K562 (cell line): ENCODE measurements around the gene CUEDC2. TPM values are rescaled to one million over a fixed set of nuclear protein-coding genes. Genes with fewer than 3 reads are reported as not detected.

Experiments
- EP300 ChIP-seq: IDR thresholded peaks from 2 replicates; pipeline ENCODE4 v1.6.1; 2012; ENCODE audit warnings: low read length, improper control_type of control experiment
- ESRRB ChIP-seq: fragments of 250-450 bp; sonication (Bioruptor Pico); IDR thresholded peaks from 2 replicates; pipeline ENCODE4 v1.5.0; 2020; ENCODE audit warnings: mild to moderate bottlenecking, moderate library complexity, borderline replicate concordance
- FOXA3 ChIP-seq, 2 experiments: fragments of 450-650 bp in 1 of 2; sonication (generic) in 1 of 2; formaldehyde crosslinking; IDR thresholded peaks in 1 of 2; conservative IDR thresholded peaks in 1 of 2; 2 replicates each; pipeline versions ENCODE4 v1.4.0 to v1.8.0; 2020 to 2022; ENCODE audit warnings: mild to moderate bottlenecking in 2 of 2, missing genetic modification reagents in 1 of 2
- FOXK1 ChIP-seq: sonication (generic); formaldehyde crosslinking; IDR thresholded peaks from 2 replicates; pipeline ENCODE4 v1.8.0; 2022; ENCODE audit warnings: missing genetic modification reagents, mild to moderate bottlenecking, borderline replicate concordance
- POLR3A ChIP-seq: IDR thresholded peaks from 2 replicates; pipeline ENCODE4 v1.6.1; 2011; ENCODE audit warnings: borderline replicate concordance, mild to moderate bottlenecking, moderate library complexity; ENCODE audit not compliant: insufficient read length, insufficient read depth; ENCODE audit errors: extremely low read depth
- SMAD2 ChIP-seq: fragments of 150-350 bp; IDR thresholded peaks from 2 replicates; pipeline ENCODE4 v1.6.1; 2014; ENCODE audit warnings: low read depth, mild to moderate bottlenecking, low read length
- ZNF785 ChIP-seq: fragments of 250-450 bp; sonication (Bioruptor Pico); IDR thresholded peaks from 2 replicates; pipeline ENCODE4 v1.4.0; 2020; ENCODE audit warnings: mild to moderate bottlenecking
- polyA plus RNA-seq, 8 experiments: library from polyadenylated mRNA; depleted of rRNA in 4 of 8; stranded (reverse) in 5 of 8; unstranded in 3 of 8; fragments of >200 nt; fragmentation: Nextera tagmentation in 2 of 8; fragmentation: Illumina TruSeq in 1 of 8; extraction: Ambion mirVana in 2 of 8; extraction: Trizol in 1 of 8; gene quantifications; 2 replicates each; pipeline versions ENCODE4 v1.2.1 to v1.2.3, GENCODE V29; 2011 to 2014; ENCODE audit warnings: inconsistent platforms in 1 of 8, missing spikeins in 1 of 8
- total RNA-seq, 7 experiments: library from RNA; depleted of rRNA in 6 of 7; stranded (reverse); fragments of >200 nt in 6 of 7; fragmentation: Illumina TruSeq in 2 of 7; extraction: Trizol in 2 of 7; gene quantifications; 2 replicates each; pipeline versions ENCODE4 v1.2.1 to v1.2.3, GENCODE V29; 2011 to 2021; ENCODE audit warnings: low replicate concordance in 1 of 7
- TF ChIP-seq, protein P1 (sequence below): fragments of 250-450 bp; sonication (Bioruptor Pico); IDR thresholded peaks from 2 replicates; pipeline ENCODE4 v1.9.0; 2021; ENCODE audit warnings: mild to moderate bottlenecking, inconsistent platforms
- TF ChIP-seq, protein P2 (sequence below), 2 experiments: IDR thresholded peaks in 1 of 2; conservative IDR thresholded peaks in 1 of 2; 2 replicates each; pipeline ENCODE4 v1.6.1; 2016; ENCODE audit warnings: low read depth in 2 of 2, mild to moderate bottlenecking in 1 of 2, missing compliant biosample characterization in 1 of 2, missing genetic modification characterization in 1 of 2, moderate library complexity in 1 of 2
- TF ChIP-seq, protein P3 (sequence below): fragments of 200-800 bp; sonication (Bioruptor generic); IDR thresholded peaks from 2 replicates; pipeline ENCODE4 v1.6.1; 2016; ENCODE audit warnings: missing genetic modification characterization, missing compliant biosample characterization
- TF ChIP-seq, protein P4 (sequence below): sonication (generic); formaldehyde crosslinking; IDR thresholded peaks from 2 replicates; pipeline ENCODE4 v1.8.0; 2022; ENCODE audit warnings: mild to moderate bottlenecking, missing genetic modification reagents

Gene CUEDC2
- total and polyA plus RNA-seq, 9 of the 15 experiments (the other 6 are each of a cell fraction or from before 2014, with no cell fraction given): 8.5 to 48.9 (median 27.4) TPM

DNA sequence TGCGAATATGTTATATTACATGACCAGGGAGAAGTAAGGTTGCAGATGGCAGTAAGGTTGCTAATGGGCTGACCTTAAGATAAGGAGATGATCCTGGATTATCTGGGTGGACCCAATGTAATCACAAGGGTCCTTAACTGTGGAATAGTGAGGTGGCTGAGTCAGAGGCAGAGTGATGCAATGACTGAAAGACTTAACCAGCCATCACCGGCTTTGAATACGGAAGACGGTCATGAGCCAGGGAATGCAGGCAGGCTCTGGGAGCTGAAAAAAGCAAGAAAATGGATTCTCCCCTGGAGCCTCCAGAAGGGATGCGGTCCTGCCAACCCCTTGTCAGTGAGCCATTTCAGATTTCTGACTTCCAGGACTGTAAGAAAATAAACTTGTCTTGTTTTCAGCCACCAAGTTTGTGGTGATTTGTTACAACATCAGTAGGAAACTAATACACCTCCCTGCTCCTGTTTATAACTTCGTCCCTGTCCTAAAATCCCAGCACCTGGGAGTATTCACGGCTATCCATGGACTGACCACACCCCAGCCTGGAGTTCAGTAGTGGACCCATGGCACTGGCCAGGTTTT lies 23.6 kb upstream of the CUEDC2 start (continued):
- no peak for TF ChIP-seq FOXA3 (CRISPR knock-in tag; conservative IDR thresholded peaks at IDR 0.05 in 1 of 2, IDR thresholded peaks at IDR 0.05 in 1 of 2)
- TF ChIP-seq, protein P1, sequence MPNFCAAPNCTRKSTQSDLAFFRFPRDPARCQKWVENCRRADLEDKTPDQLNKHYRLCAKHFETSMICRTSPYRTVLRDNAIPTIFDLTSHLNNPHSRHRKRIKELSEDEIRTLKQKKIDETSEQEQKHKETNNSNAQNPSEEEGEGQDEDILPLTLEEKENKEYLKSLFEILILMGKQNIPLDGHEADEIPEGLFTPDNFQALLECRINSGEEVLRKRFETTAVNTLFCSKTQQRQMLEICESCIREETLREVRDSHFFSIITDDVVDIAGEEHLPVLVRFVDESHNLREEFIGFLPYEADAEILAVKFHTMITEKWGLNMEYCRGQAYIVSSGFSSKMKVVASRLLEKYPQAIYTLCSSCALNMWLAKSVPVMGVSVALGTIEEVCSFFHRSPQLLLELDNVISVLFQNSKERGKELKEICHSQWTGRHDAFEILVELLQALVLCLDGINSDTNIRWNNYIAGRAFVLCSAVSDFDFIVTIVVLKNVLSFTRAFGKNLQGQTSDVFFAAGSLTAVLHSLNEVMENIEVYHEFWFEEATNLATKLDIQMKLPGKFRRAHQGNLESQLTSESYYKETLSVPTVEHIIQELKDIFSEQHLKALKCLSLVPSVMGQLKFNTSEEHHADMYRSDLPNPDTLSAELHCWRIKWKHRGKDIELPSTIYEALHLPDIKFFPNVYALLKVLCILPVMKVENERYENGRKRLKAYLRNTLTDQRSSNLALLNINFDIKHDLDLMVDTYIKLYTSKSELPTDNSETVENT (CRISPR knock-in tag): no peak
- TF ChIP-seq, protein P2, sequence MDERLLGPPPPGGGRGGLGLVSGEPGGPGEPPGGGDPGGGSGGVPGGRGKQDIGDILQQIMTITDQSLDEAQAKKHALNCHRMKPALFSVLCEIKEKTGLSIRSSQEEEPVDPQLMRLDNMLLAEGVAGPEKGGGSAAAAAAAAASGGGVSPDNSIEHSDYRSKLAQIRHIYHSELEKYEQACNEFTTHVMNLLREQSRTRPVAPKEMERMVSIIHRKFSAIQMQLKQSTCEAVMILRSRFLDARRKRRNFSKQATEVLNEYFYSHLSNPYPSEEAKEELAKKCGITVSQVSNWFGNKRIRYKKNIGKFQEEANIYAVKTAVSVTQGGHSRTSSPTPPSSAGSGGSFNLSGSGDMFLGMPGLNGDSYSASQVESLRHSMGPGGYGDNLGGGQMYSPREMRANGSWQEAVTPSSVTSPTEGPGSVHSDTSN (CRISPR knock-in tag; IDR thresholded peaks at IDR 0.05; ENCODE audit: low read depth): no peak
- TF ChIP-seq, protein P2 (tag; conservative IDR thresholded peaks at IDR 0.05; ENCODE audit: low read depth): no peak
- TF ChIP-seq EP300: peak; percentile 97
- no peak for TF ChIP-seq POLR3A
- no peak for TF ChIP-seq ZNF785 (CRISPR knock-in tag)
- TF ChIP-seq SMAD2: no peak
- TF ChIP-seq, protein P3, sequence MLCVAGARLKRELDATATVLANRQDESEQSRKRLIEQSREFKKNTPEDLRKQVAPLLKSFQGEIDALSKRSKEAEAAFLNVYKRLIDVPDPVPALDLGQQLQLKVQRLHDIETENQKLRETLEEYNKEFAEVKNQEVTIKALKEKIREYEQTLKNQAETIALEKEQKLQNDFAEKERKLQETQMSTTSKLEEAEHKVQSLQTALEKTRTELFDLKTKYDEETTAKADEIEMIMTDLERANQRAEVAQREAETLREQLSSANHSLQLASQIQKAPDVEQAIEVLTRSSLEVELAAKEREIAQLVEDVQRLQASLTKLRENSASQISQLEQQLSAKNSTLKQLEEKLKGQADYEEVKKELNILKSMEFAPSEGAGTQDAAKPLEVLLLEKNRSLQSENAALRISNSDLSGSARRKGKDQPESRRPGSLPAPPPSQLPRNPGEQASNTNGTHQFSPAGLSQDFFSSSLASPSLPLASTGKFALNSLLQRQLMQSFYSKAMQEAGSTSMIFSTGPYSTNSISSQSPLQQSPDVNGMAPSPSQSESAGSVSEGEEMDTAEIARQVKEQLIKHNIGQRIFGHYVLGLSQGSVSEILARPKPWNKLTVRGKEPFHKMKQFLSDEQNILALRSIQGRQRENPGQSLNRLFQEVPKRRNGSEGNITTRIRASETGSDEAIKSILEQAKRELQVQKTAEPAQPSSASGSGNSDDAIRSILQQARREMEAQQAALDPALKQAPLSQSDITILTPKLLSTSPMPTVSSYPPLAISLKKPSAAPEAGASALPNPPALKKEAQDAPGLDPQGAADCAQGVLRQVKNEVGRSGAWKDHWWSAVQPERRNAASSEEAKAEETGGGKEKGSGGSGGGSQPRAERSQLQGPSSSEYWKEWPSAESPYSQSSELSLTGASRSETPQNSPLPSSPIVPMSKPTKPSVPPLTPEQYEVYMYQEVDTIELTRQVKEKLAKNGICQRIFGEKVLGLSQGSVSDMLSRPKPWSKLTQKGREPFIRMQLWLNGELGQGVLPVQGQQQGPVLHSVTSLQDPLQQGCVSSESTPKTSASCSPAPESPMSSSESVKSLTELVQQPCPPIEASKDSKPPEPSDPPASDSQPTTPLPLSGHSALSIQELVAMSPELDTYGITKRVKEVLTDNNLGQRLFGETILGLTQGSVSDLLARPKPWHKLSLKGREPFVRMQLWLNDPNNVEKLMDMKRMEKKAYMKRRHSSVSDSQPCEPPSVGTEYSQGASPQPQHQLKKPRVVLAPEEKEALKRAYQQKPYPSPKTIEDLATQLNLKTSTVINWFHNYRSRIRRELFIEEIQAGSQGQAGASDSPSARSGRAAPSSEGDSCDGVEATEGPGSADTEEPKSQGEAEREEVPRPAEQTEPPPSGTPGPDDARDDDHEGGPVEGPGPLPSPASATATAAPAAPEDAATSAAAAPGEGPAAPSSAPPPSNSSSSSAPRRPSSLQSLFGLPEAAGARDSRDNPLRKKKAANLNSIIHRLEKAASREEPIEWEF (CRISPR knock-in tag): 0 out of 2 replicates have a peak, but pooled peaks have one; percentile 59
- TF ChIP-seq, protein P4, sequence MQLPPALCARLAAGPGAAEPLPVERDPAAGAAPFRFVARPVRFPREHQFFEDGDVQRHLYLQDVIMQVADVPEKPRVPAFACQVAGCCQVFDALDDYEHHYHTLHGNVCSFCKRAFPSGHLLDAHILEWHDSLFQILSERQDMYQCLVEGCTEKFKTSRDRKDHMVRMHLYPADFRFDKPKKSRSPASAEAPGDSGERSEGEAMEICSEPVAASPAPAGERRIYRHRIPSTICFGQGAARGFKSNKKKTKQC (CRISPR knock-in tag): no peak
- TF ChIP-seq ESRRB (CRISPR knock-in tag): no peak
- TF ChIP-seq FOXK1: no peak
